ENCODE results near the gene TMEM123. TPM values are rescaled to one million over a fixed set of nuclear protein-coding genes. Genes with fewer than 3 reads are reported as not detected.

TMEM123 gene
- total RNA-seq, 6 experiments from 2014 or later: 128 to 197 (median 161) TPM

DNA sequence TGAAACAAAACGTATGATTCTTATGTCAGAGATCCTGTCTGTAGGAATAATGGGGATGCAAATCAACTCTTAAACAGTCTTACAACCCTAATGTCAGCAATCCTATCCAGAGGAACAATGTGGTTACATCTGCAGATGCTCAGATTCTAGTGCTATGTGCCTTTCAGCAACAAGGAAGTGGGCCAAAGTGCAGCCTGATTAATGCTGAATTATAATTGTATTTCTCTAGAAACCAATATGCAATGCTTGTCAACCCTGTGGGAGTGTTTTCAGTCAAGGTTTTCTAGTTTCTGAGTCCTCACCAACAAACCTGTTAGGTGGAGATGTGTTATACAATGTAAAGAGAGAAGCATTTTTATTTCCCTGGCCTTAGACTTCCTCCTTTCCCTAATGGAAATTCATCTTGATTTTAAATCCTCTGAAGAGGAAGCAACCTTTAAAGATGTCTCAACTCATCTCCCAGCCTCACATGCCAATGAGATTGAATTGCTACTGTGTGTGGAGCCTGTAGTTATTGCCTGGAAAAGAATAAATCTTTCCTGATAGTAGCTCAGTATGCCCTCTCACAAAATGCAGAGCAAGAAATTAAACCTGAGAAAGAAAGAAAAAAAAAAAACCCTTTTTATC, 26.2 kb upstream of the TMEM123 start:
- Mint-ChIP-seq H3K36me3 (ENCODE audit: low read depth) (no peaks in the 10 kb centered on the region), H3K4me3 (no peak overlapping the region), H3K27ac (no peak overlapping the region), H3K4me1 (ENCODE audit: low read depth) (no peaks in the 10 kb centered on the region), H3K9me3 (no peaks in the 10 kb centered on the region), H3K27me3 (ENCODE audit: insufficient read depth) (peaks cover 14% of the 10 kb centered on the region)
- TF ChIP-seq, protein P1, sequence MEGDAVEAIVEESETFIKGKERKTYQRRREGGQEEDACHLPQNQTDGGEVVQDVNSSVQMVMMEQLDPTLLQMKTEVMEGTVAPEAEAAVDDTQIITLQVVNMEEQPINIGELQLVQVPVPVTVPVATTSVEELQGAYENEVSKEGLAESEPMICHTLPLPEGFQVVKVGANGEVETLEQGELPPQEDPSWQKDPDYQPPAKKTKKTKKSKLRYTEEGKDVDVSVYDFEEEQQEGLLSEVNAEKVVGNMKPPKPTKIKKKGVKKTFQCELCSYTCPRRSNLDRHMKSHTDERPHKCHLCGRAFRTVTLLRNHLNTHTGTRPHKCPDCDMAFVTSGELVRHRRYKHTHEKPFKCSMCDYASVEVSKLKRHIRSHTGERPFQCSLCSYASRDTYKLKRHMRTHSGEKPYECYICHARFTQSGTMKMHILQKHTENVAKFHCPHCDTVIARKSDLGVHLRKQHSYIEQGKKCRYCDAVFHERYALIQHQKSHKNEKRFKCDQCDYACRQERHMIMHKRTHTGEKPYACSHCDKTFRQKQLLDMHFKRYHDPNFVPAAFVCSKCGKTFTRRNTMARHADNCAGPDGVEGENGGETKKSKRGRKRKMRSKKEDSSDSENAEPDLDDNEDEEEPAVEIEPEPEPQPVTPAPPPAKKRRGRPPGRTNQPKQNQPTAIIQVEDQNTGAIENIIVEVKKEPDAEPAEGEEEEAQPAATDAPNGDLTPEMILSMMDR (IDR thresholded peaks at IDR 0.05): no peak
- DNase-seq: no peak

DNA sequence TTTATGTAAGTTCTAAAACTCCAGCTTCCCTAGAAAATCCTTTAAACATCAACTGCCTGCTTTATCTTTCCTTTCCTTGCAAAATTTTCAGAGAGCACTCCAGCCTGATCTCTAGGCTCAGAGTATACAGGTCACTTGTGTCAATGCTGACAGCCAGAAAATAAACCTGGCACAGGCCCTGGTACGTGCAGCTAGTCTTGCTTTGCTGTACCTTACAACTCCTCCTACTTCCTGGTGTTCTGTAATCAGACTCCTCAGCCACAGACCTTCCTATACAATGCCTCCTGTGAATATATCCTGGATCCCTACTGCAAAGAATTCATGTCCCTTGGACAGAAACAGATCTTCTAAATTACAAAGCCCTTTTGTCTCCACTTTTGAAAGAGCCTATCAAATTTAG, 24.2 kb upstream of the TMEM123 start:
- Mint-ChIP-seq H3K9me3 (no peaks in the 10 kb centered on the region), H3K27me3 (ENCODE audit: insufficient read depth) (peaks cover 8% of the 10 kb centered on the region), H3K4me3 (no peak overlapping the region), H3K36me3 (ENCODE audit: low read depth) (no peaks in the 10 kb centered on the region), H3K27ac (no peak overlapping the region), H3K4me1 (ENCODE audit: low read depth) (peaks cover 6% of the 10 kb centered on the region; the same call in 1 of the 2 replicates)
- TF ChIP-seq, protein P1 (IDR thresholded peaks at IDR 0.05): no peak
- no peak for DNase-seq

DNA sequence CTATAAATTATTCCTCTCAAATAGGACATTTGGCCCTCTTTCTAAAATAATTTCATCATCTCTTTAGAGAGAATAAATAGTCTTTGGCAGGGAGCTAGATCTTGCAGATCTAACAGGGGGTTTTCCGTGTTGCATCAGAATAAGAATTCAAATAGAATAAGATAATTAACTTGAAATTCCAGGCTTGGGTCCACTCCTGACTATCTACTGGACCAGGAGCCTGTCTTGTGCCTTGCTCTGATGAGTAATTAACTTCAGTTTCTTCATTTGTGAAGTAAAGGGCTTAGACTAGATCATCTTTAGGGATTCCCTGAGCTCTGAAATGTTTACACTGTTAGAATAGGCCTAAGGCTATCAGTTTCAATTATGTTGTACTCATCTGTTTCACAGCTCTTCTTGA, 23.5 kb upstream of the TMEM123 start:
- no peak overlapping the region for H3K27ac Mint-ChIP-seq
- peaks cover 8% of the 10 kb centered on the region for H3K27me3 Mint-ChIP-seq (ENCODE audit: insufficient read depth)
- DNase-seq: no peak
- H3K4me3 Mint-ChIP-seq: no peak overlapping the region
- H3K36me3 Mint-ChIP-seq (ENCODE audit: low read depth): no peaks in the 10 kb centered on the region
- no peaks in the 10 kb centered on the region for H3K9me3 Mint-ChIP-seq
- peaks cover 6% of the 10 kb centered on the region; the same call in 1 of the 2 replicates for H3K4me1 Mint-ChIP-seq (ENCODE audit: low read depth)
- TF ChIP-seq, protein P1 (IDR thresholded peaks at IDR 0.05): no peak

DNA sequence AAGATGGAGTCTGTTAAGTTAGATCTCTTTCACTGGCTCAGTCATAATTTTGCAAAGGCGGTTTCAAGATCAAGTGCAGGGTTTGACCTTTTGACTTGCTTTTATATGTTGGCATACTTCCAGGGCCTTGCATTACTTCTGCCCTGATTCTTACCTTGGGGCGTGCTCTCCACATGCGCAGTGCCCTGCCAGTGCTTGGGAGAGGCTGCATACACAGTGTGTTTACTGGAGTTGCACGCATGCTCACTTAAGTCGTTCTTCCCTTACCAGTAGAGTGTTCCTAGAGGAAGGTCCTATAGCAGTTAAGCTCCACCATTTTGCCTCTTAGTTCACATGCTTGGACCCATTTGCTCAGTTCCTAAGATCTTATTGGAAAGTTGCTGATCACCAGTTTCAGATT, 21.0 kb upstream of the TMEM123 start:
- H3K27ac Mint-ChIP-seq: no peak overlapping the region
- H3K9me3 Mint-ChIP-seq: no peaks in the 10 kb centered on the region
- H3K4me1 Mint-ChIP-seq (ENCODE audit: low read depth): peaks cover 22% of the 10 kb centered on the region
- no peak overlapping the region for H3K4me3 Mint-ChIP-seq
- H3K27me3 Mint-ChIP-seq (ENCODE audit: insufficient read depth): peaks cover 3% of the 10 kb centered on the region
- H3K36me3 Mint-ChIP-seq (ENCODE audit: low read depth): no peaks in the 10 kb centered on the region
- no peak for DNase-seq
- TF ChIP-seq, protein P1 (IDR thresholded peaks at IDR 0.05): no peak

DNA sequence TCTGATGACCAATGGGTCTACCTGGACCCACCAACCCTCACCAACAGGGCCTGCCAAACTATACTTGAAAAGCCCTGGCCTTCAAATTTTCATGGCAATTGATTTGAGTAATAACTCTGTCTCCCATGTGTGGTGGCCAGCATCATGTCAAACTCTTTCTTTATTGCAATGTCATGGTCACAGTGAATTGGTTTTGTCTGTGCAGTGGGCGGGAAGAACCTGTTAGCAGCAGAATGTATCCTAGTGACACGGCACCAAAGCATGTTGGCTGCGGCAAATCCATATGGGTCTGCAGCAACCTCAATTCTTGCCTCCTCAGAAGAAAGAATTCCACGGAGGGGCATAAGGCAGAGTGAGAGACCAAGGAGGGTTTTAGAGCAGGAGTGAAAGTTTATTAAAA, 19.6 kb upstream of the TMEM123 start:
- DNase-seq: no peak
- TF ChIP-seq, protein P1 (IDR thresholded peaks at IDR 0.05): no peak
- Mint-ChIP-seq H3K36me3 (ENCODE audit: low read depth) (no peaks in the 10 kb centered on the region), H3K9me3 (no peaks in the 10 kb centered on the region), H3K4me1 (ENCODE audit: low read depth) (peaks cover 33% of the 10 kb centered on the region), H3K4me3 (no peak overlapping the region), H3K27me3 (ENCODE audit: insufficient read depth) (peaks cover 3% of the 10 kb centered on the region), H3K27ac (no peak overlapping the region)
